A673 (cell line): ENCODE measurements around the gene USP40. TPM values are rescaled to one million over a fixed set of nuclear protein-coding genes. Genes with fewer than 3 reads are reported as not detected.

Experiments used
- BruUV-seq: library from RNA; stranded (reverse); fragments of 400-500 nt; replicated peaks from 2 replicates; lab custom pipeline; 2021; lab: Mats Ljungman, UMichigan
- CTCF ChIA-PET: fragments of 300-600 bp; sonication (Branson Sonifier 250); formaldehyde crosslinking; loops from one replicate; lab custom pipeline; 2022; ENCODE audit warnings: antibody characterized with exemption; lab: Charles Lee
- POLR2A ChIA-PET: fragments of 300-600 bp; sonication (Branson Sonifier 250); formaldehyde crosslinking; loops from one replicate; lab custom pipeline; 2022; ENCODE audit warnings: antibody characterized with exemption; ENCODE audit not compliant: low non-redundant PET; lab: Charles Lee
- DNase-seq: peaks from one replicate; pipeline ENCODE4 v3.0.0-alpha.2; 2015; ENCODE audit warnings: low spot score
- H3K27ac ChIP-seq: fragments of 200-600 bp; sonication (generic); 2 replicates; pipeline ENCODE4 v1.5.1; 2016; ENCODE audit warnings: mixed run types, low read depth, mild to moderate bottlenecking, mixed read lengths, antibody characterized with exemption, low read length; ENCODE audit not compliant: poor library complexity, severe bottlenecking
- H3K27me3 ChIP-seq: fragments of 200-600 bp; sonication (generic); replicated peaks from 2 replicates; pipeline ENCODE4 v1.6.1; 2017; ENCODE audit warnings: mixed run types, low read depth, mild to moderate bottlenecking, mixed read lengths, antibody characterized with exemption, low read length; ENCODE audit not compliant: insufficient read depth, poor library complexity
- H3K36me3 ChIP-seq: fragments of 200-600 bp; sonication (generic); 2 replicates; pipeline ENCODE4 v1.6.1; 2016; ENCODE audit warnings: mixed run types, mild to moderate bottlenecking, mixed read lengths, antibody characterized with exemption, low read length; ENCODE audit not compliant: insufficient read depth, poor library complexity, severe bottlenecking
- H3K4me1 ChIP-seq: fragments of 200-600 bp; sonication (generic); 2 replicates; pipeline ENCODE4 v1.6.1; 2017; ENCODE audit warnings: mixed run types, mild to moderate bottlenecking, mixed read lengths, antibody characterized with exemption, low read length; ENCODE audit not compliant: insufficient read depth, poor library complexity, severe bottlenecking
- H3K4me3 ChIP-seq: fragments of 200-600 bp; sonication (generic); 2 replicates; pipeline ENCODE4 v1.5.1; 2016; ENCODE audit warnings: low read depth, mixed run types, mild to moderate bottlenecking, mixed read lengths, low read length; ENCODE audit not compliant: poor library complexity, severe bottlenecking
- H3K9me3 ChIP-seq: fragments of 200-600 bp; sonication (generic); 2 replicates; pipeline ENCODE4 v1.6.1; 2016; ENCODE audit warnings: mixed run types, low read depth, mild to moderate bottlenecking, mixed read lengths, antibody characterized with exemption, low read length; ENCODE audit not compliant: poor library complexity, severe bottlenecking
- CTCF ChIP-seq: fragments of 300-800, 200-600 bp; sonication (generic); conservative IDR thresholded peaks from 2 replicates; pipeline ENCODE4 v1.5.1; 2017; ENCODE audit warnings: low read depth, mild to moderate bottlenecking, antibody characterized with exemption, low read length, moderate library complexity, mixed read lengths
- EZH2 ChIP-seq: fragments of 200-600 bp; sonication (generic); IDR thresholded peaks from 2 replicates; pipeline ENCODE4 v1.6.1; 2017; ENCODE audit warnings: borderline replicate concordance, low read depth, mild to moderate bottlenecking, mixed read lengths, antibody characterized with exemption, low read length; ENCODE audit not compliant: poor library complexity, severe bottlenecking
- intact Hi-C: fragments of 100-400 bp; cut with micrococcal nuclease; formaldehyde crosslinking; loops from one replicate; pipeline ENCODE4 v1.10.0; 2022; ENCODE audit not compliant: unreplicated experiment
- total RNA-seq: library from RNA; stranded (reverse); gene quantifications from 2 replicates; pipeline ENCODE4 v1.2.3, GENCODE V29; 2021

The USP40 gene
- total RNA-seq, 1 experiment from 2014 or later: 29.6 TPM

- POLR2A ChIA-PET: no interaction called here
- no peak overlapping the region for H3K4me3 ChIP-seq
- no peaks in the 10 kb centered on the region for H3K27me3 ChIP-seq
- no peak for DNase-seq
- TF ChIP-seq EZH2: no peak
- no peak for TF ChIP-seq CTCF
- intact Hi-C loops: no loop called here
- H3K4me1 ChIP-seq: no peaks in the 10 kb centered on the region
- no peak overlapping the region for H3K27ac ChIP-seq
- H3K9me3 ChIP-seq: no peaks in the 10 kb centered on the region
- CTCF ChIA-PET: no interaction called here
- no TSS peak for BruUV-seq
- peaks cover 4% of the 10 kb centered on the region for H3K36me3 ChIP-seq
These were observed 80.9 kb downstream of the USP40 start for GRCh38 chr2:233485726-233486125.

- Histone ChIP-seq H3K27me3 (no peaks in the 10 kb centered on the region), H3K4me3 (no peak overlapping the region), H3K36me3 (peaks cover 4% of the 10 kb centered on the region), H3K27ac (no peak overlapping the region), H3K4me1 (no peaks in the 10 kb centered on the region), H3K9me3 (no peaks in the 10 kb centered on the region)
- no peak for DNase-seq
- BruUV-seq: no TSS peak
- ChIA-PET POLR2A (no interaction called here), CTCF (no interaction called here)
- intact Hi-C loops: no loop called here
- TF ChIP-seq EZH2: no peak
- no peak for TF ChIP-seq CTCF
These were observed 84.0 kb downstream of the USP40 start for GRCh38 chr2:233482616-233483015.

GRCh38 chr2:233481368-233482142, 85.0 kb downstream of the USP40 start:
- TF ChIP-seq CTCF: no peak
- no peak for TF ChIP-seq EZH2
- no peaks in the 10 kb centered on the region for H3K9me3 ChIP-seq
- no peaks in the 10 kb centered on the region for H3K27me3 ChIP-seq
- no peak for DNase-seq
- peaks cover 6% of the 10 kb centered on the region for H3K36me3 ChIP-seq
- intact Hi-C loops: no loop called here
- no TSS peak for BruUV-seq
- H3K4me1 ChIP-seq: no peaks in the 10 kb centered on the region
- no peak overlapping the region for H3K4me3 ChIP-seq
- no peak overlapping the region for H3K27ac ChIP-seq
- CTCF ChIA-PET: no interaction called here
- POLR2A ChIA-PET: no interaction called here
